SK-N-SH (cell line): ENCODE data around the gene NR5A2. TPM values are rescaled to one million over a fixed set of nuclear protein-coding genes. Genes with fewer than 3 reads are reported as not detected.

ENCODE experiments used
- CTCF ChIA-PET: fragments of 300-600, 350-600 bp; formaldehyde crosslinking; extraction: SDS; loops from one replicate; lab custom pipeline; 2021; lab: Yijun Ruan, JAX
- POLR2A ChIA-PET: fragments of 350-600 bp; sonication (Branson Sonifier 250); formaldehyde crosslinking; extraction: SDS; loops from one replicate; lab custom pipeline; 2020; ENCODE audit warnings: antibody characterized with exemption, inconsistent platforms; lab: Yijun Ruan, JAX
- DNase-seq: peaks from one replicate; pipeline ENCODE4 v3.0.0; 2012
- H2AFZ ChIP-seq: fragments of 200-600 bp; sonication (generic); 2 replicates; pipeline ENCODE4 v1.8.1; 2016; ENCODE audit warnings: antibody characterized with exemption, mild to moderate bottlenecking, low read depth
- H3F3A ChIP-seq: fragments of 200-600 bp; sonication (generic); replicated peaks from 2 replicates; pipeline ENCODE3; 2016; ENCODE audit warnings: antibody characterized with exemption, mild to moderate bottlenecking; ENCODE audit not compliant: insufficient read depth
- H3K27ac ChIP-seq, 2 experiments: fragments of 200-500 bp in 1 of 2; fragments of 200-600 bp in 1 of 2; sonication (Bioruptor generic) in 1 of 2; sonication (generic), shearing (Covaris generic) in 1 of 2; 2 replicates each; pipeline versions ENCODE4 v1.5.1 to v1.6.1; 2014 to 2016; ENCODE audit warnings: low read depth in 2 of 2, inconsistent platforms in 1 of 2, low read length in 1 of 2, mild to moderate bottlenecking in 1 of 2, mixed read lengths in 1 of 2
- H3K27me3 ChIP-seq: fragments of 200-600 bp; sonication (generic), shearing (Covaris generic); 2 replicates; pipeline ENCODE4 v1.6.1; 2016; ENCODE audit warnings: mixed run types; ENCODE audit not compliant: insufficient read depth
- H3K36me3 ChIP-seq, 2 experiments: fragments of 200-500 bp in 1 of 2; fragments of 200-600 bp in 1 of 2; sonication (Bioruptor generic) in 1 of 2; sonication (generic) in 1 of 2; replicated peaks in 1 of 2; 2 replicates each; pipeline versions ENCODE3 to v1.5.1; 2014 to 2016; ENCODE audit warnings: low read length in 1 of 2, mild to moderate bottlenecking in 1 of 2; ENCODE audit not compliant: insufficient read depth in 2 of 2, control insufficient read depth in 1 of 2
- H3K4me1 ChIP-seq, 2 experiments: fragments of 200-500 bp in 1 of 2; fragments of 200-600 bp in 1 of 2; sonication (Bioruptor generic) in 1 of 2; sonication (generic), shearing (Covaris generic) in 1 of 2; 2 replicates each; pipeline versions ENCODE4 v1.5.1 to v1.6.1; 2014 to 2016; ENCODE audit warnings: low read depth in 1 of 2, low read length in 1 of 2, mixed run types in 1 of 2; ENCODE audit not compliant: insufficient read depth in 2 of 2, control insufficient read depth in 1 of 2
- H3K4me2 ChIP-seq: fragments of 200-600 bp; sonication (generic), shearing (Covaris generic); 2 replicates; pipeline ENCODE4 v1.6.1; 2017; ENCODE audit warnings: mixed run types
- H3K4me3 ChIP-seq, 2 experiments: fragments of 200-500 bp in 1 of 2; fragments of 200-600 bp in 1 of 2; sonication (Bioruptor generic) in 1 of 2; sonication (generic), shearing (Covaris generic) in 1 of 2; 2 replicates each; pipeline versions ENCODE4 v1.5.1 to v1.8.1; 2014 to 2016; ENCODE audit warnings: low read depth in 2 of 2, inconsistent platforms in 1 of 2, low read length in 1 of 2, mild to moderate bottlenecking in 1 of 2, mixed read lengths in 1 of 2, moderate library complexity in 1 of 2
- H3K79me2 ChIP-seq: fragments of 200-600 bp; sonication (generic); 2 replicates; pipeline ENCODE4 v1.8.1; 2017; ENCODE audit warnings: mild to moderate bottlenecking; ENCODE audit not compliant: insufficient read depth
- H3K9ac ChIP-seq: fragments of 200-600 bp; sonication (generic); 2 replicates; pipeline ENCODE4 v1.6.1; 2017; ENCODE audit warnings: mixed run types
- H3K9me2 ChIP-seq: fragments of 200-600 bp; sonication (generic); 2 replicates; pipeline ENCODE4 v1.6.1; 2017; ENCODE audit warnings: mixed run types
- H3K9me3 ChIP-seq: fragments of 200-600 bp; sonication (generic); 2 replicates; pipeline ENCODE4 v1.6.1; 2017; ENCODE audit warnings: mixed run types, mild to moderate bottlenecking, moderate library complexity
- H4K20me1 ChIP-seq: fragments of 200-600 bp; sonication (generic); 2 replicates; pipeline ENCODE4 v1.6.1; 2017; ENCODE audit warnings: mild to moderate bottlenecking, mixed run types; ENCODE audit not compliant: insufficient read depth
- CTCF ChIP-seq: fragments of 200-600 bp; sonication (generic); IDR thresholded peaks from 2 replicates; pipeline ENCODE4 v1.6.1; 2017; ENCODE audit warnings: antibody characterized with exemption, mild to moderate bottlenecking, moderate library complexity
- EP300 ChIP-seq, 2 experiments: IDR thresholded peaks; 2 replicates each; pipeline versions ENCODE4 v1.4.0 to v1.6.1; 2012; ENCODE audit warnings: borderline replicate concordance in 1 of 2, low read depth in 1 of 2, low read length in 1 of 2
- FOSL2 ChIP-seq: IDR thresholded peaks from 2 replicates; pipeline ENCODE4 v1.4.0; 2012; ENCODE audit warnings: low read depth, mild to moderate bottlenecking, moderate library complexity, borderline replicate concordance
- FOXJ3 ChIP-seq: sonication (generic); formaldehyde crosslinking; IDR thresholded peaks from 2 replicates; pipeline ENCODE4 v1.5.1; 2020; ENCODE audit warnings: mild to moderate bottlenecking, missing genetic modification reagents
- GATA2 ChIP-seq: sonication (generic); formaldehyde crosslinking; IDR thresholded peaks from 2 replicates; pipeline ENCODE4 v1.5.0; 2020; ENCODE audit warnings: mild to moderate bottlenecking, missing genetic modification reagents
- JUND ChIP-seq: IDR thresholded peaks from 2 replicates; pipeline ENCODE4 v1.4.0; 2012
- MAX ChIP-seq: IDR thresholded peaks from 2 replicates; pipeline ENCODE4 v1.4.0; 2012; ENCODE audit warnings: low read depth
- MXI1 ChIP-seq: IDR thresholded peaks from 2 replicates; pipeline ENCODE4 v1.6.1; 2012; ENCODE audit warnings: mild to moderate bottlenecking, low read depth, low read length, improper control_type of control experiment
- RAD21 ChIP-seq: IDR thresholded peaks from 2 replicates; pipeline ENCODE4 v1.6.1; 2012; ENCODE audit warnings: mild to moderate bottlenecking, low read length
- RCOR1 ChIP-seq: fragments of 150-350 bp; IDR thresholded peaks from 2 replicates; pipeline ENCODE4 v1.6.1; 2017; ENCODE audit warnings: antibody characterized with exemption, low read length
- RXRA ChIP-seq: IDR thresholded peaks from 2 replicates; pipeline ENCODE4 v1.4.0; 2012; ENCODE audit warnings: low read depth, mild to moderate bottlenecking, borderline replicate concordance
- SIN3A ChIP-seq: IDR thresholded peaks from 2 replicates; pipeline ENCODE4 v1.6.1; 2012; ENCODE audit warnings: low read depth, mild to moderate bottlenecking, low read length, moderate library complexity, borderline replicate concordance
- SMC3 ChIP-seq: IDR thresholded peaks from 2 replicates; pipeline ENCODE4 v1.6.1; 2012; ENCODE audit warnings: low read depth, low read length, improper control_type of control experiment
- TEAD4 ChIP-seq: IDR thresholded peaks from 2 replicates; pipeline ENCODE4 v1.4.0; 2012; ENCODE audit warnings: mild to moderate bottlenecking, borderline replicate concordance; ENCODE audit not compliant: insufficient read depth
- USF1 ChIP-seq: IDR thresholded peaks from 2 replicates; pipeline ENCODE4 v1.4.0; 2012; ENCODE audit warnings: low read depth, borderline replicate concordance
- USF2 ChIP-seq: fragments of 150-350 bp; IDR thresholded peaks from 2 replicates; pipeline ENCODE4 v1.6.1; 2017; ENCODE audit warnings: antibody characterized with exemption, low read length, low read depth, borderline replicate concordance
- WGBS: methylation state at CpG from one replicate; pipeline ENCODE4 v1.1.6; 2017; ENCODE audit warnings: low lambda C conversion rate; 5-methylcytosine and 5-hydroxymethylcytosine counted together
- polyA plus RNA-seq, 3 experiments: library from polyadenylated mRNA; depleted of rRNA; stranded (reverse); fragments of >200 nt; gene quantifications; 2 replicates each; pipeline ENCODE4 v1.2.3, GENCODE V29; 2012

NR5A2 gene
- polyA plus RNA-seq, 1 of the 3 experiments (the other 2 are of a cell fraction) = not detected

GRCh38 chr1:200121421-200121820 lies 93.9 kb downstream of the NR5A2 start:
- Histone ChIP-seq H3K79me2 (no peaks in the 10 kb centered on the region), H3K4me2 (no peak overlapping the region), H3F3A (no peaks in the 10 kb centered on the region), H3K4me3 (no peak overlapping the region), H3K9me2 (no peaks in the 10 kb centered on the region), H3K27me3 (0 out of 2 replicates have a peak, but pooled peaks cover 5% of the 10 kb centered on the region), H4K20me1 (no peaks in the 10 kb centered on the region), H2AFZ (no peak overlapping the region), H3K9me3 (no peaks in the 10 kb centered on the region), H3K27ac (no peak overlapping the region), H3K4me1 (no peaks in the 10 kb centered on the region; a peak in 1 of 4 replicates), H3K9ac (no peak overlapping the region), H3K36me3 (no peaks in the 10 kb centered on the region)
- TF ChIP-seq SIN3A = no peak
- TF ChIP-seq FOSL2 = no peak
- TF ChIP-seq USF2 = no peak
- no peak for TF ChIP-seq USF1
- no peak for TF ChIP-seq TEAD4
- TF ChIP-seq RCOR1 = no peak
- no peak for TF ChIP-seq SMC3
- no peak for TF ChIP-seq JUND
- TF ChIP-seq RAD21 = no peak
- no peak for TF ChIP-seq MAX
- no peak for TF ChIP-seq EP300 (IDR thresholded peaks at IDR 0.05; ENCODE audit: borderline replicate concordance in 1 of 2, low read depth in 1 of 2, low read length in 1 of 2)
- TF ChIP-seq FOXJ3 (CRISPR knock-in tag) = no peak
- TF ChIP-seq RXRA = no peak
- no peak for TF ChIP-seq GATA2 (CRISPR knock-in tag)
- TF ChIP-seq CTCF = no peak
- no peak for DNase-seq
- CTCF ChIA-PET = interaction anchor here (1.3 kb wide), 1 partner anchor 9 kb away, joined by 3 read pairs; no protein-coding TSS in a partner anchor
- POLR2A ChIA-PET = no interaction called here

- no peaks in the 10 kb centered on the region for H3F3A ChIP-seq
- no peak overlapping the region for H3K9ac ChIP-seq
- no peak for DNase-seq
- H3K9me2 ChIP-seq = no peaks in the 10 kb centered on the region
- no peaks in the 10 kb centered on the region for H3K9me3 ChIP-seq
- H3K27me3 ChIP-seq = 0 out of 2 replicates have a peak, but pooled peaks cover 5% of the 10 kb centered on the region
- H2AFZ ChIP-seq = no peak overlapping the region
- no peaks in the 10 kb centered on the region for H4K20me1 ChIP-seq
- no peak for TF ChIP-seq RAD21
- no peak for TF ChIP-seq MXI1
- H3K4me3 ChIP-seq = no peak overlapping the region
- H3K27ac ChIP-seq = no peak overlapping the region
- no peak overlapping the region for H3K4me2 ChIP-seq
- H3K79me2 ChIP-seq = no peaks in the 10 kb centered on the region
- H3K36me3 ChIP-seq = no peaks in the 10 kb centered on the region
- WGBS = 33% methylated on average over 1 of the region's 1 CpG
- no peaks in the 10 kb centered on the region; a peak in 1 of 4 replicates for H3K4me1 ChIP-seq
- POLR2A ChIA-PET = no interaction called here
- CTCF ChIA-PET = interaction anchor here (1.1 to 2.0 kb wide), 4 partner anchors 9 to 25 kb away, joined by 3 to 5 read pairs (median 3); no protein-coding TSS in a partner anchor
Measured at GRCh38 chr1:200124309-200124708, 96.8 kb downstream of the NR5A2 start.
